ENCODE results near the gene MAP3K6. TPM values are rescaled to one million over a fixed set of nuclear protein-coding genes. Genes with fewer than 3 reads are reported as not detected.

Gene MAP3K6
- total RNA-seq, 1 donor: 25.7 TPM

Small RNAs within 50 kb of the gene (small RNA-seq; reads per million reads assigned to genes)
- gene RNU6-48P: not detected

Other genes starting within 250 kb of the MAP3K6 start
- 6.2 and 7.6 TPM in 2 replicates for gene SLC9A1, start 211.8 kb downstream of the MAP3K6 start, total RNA-seq
- 30.9 and 34.4 TPM in 2 replicates for gene WDTC1, start 132.3 kb downstream of the MAP3K6 start, total RNA-seq
- 23.9 and 30.4 TPM in 2 replicates for gene TMEM222, start 44.8 kb downstream of the MAP3K6 start, total RNA-seq
- gene SYTL1, start 24.9 kb downstream of the MAP3K6 start, total RNA-seq: under 0.01 TPM in 1 of 2 replicates, not detected in the other
- gene FCN3, start 7.9 kb upstream of the MAP3K6 start, total RNA-seq: not detected in 2 replicates
- not detected in 2 replicates for gene CD164L2, start 16.4 kb upstream of the MAP3K6 start, total RNA-seq
- under 0.01 and 0.36 TPM in 2 replicates for gene GPR3, start 25.7 kb upstream of the MAP3K6 start, total RNA-seq
- gene WASF2, start 123.2 kb upstream of the MAP3K6 start, total RNA-seq: 24.5 and 24.6 TPM in 2 replicates
- 11.2 and 13.3 TPM in 2 replicates for gene AHDC1, start 237.2 kb upstream of the MAP3K6 start, total RNA-seq

All from osteoblast (primary cell).